Activated CD8-positive, alpha-beta memory T cell treated with anti-CD3 and anti-CD28 coated beads for 24 hours (primary cell): Measurements from ENCODE around the gene ARHGEF11.

Source experiments
- DNase-seq: peaks from one replicate; pipeline ENCODE4 v3.0.0-alpha.2; 2020

Gene ARHGEF11

DNA sequence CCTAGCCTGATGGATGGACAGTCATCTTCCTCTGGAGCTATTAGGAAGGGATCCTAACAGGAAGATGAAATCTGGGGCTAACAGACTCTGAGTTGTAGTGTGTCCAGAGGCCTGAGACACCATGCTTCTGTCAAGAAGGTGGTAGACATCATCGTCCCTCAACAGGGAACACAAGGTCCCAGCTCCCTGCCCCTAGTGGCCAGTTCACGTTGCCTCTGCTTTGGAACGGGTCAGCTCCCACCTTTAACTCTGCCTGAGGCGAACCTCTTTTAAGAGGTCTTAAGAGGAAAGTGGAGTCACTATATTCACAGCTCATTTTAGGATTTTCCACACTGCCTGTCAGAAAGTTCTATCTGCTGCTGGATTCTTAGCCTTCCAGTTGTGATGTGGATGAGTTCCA is 96.8 kb downstream of the ARHGEF11 start:
- no peak for DNase-seq

- DNase-seq, result no peak
Measured at GRCh38 chr1:156947818-156948525, 97.6 kb downstream of the ARHGEF11 start.

GRCh38 chr1:156947127-156947526 is 98.4 kb downstream of the ARHGEF11 start:
- DNase-seq, result no peak

DNA sequence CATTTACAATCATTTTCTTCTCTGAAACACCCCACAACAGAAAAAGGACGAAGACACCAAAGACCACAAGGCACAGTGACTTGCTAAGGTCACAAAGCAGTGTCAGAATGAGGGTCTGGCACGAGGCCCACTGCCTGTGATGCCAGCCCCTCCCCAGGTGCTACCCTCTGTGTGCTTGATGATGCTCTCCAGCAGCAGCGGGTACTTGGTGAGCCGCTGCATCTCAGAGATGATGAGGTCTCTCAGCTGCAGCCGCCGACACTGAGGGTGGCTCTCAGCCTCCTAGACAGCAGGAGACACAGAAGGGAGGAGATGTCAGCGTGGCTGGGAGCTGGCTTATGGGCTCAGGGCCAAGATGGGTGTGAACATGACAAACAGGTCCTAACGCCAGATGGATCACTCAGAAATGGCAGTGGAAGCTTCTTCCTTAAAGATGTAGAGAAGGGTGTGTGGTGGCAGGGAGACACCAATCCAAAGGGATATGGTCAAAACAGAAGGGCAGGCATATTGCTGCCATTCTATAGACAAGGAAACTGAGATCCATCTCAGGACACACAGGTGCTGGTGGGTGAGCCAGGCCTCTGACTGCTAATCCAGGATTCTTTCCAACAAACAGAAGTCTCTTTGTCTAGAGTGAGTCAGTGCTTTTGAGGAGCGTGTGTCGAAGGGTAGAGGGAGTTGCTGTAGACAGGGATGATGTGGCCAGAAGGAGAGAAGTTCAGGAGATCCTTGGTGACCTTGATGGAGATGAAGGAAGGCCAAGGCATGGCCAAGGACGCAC is 99.5 kb downstream of the ARHGEF11 start:
- no peak for DNase-seq

- DNase-seq, result no peak
Measured at GRCh38 chr1:156944848-156945247, 100.7 kb downstream of the ARHGEF11 start.

GRCh38 chr1:156944268-156944667 is 101.3 kb downstream of the ARHGEF11 start:
- DNase-seq, result no peak

GRCh38 chr1:156943756-156944155 is 101.8 kb downstream of the ARHGEF11 start:
- DNase-seq, result no peak

- DNase-seq, result no peak
Measured at GRCh38 chr1:156942576-156942975, 103.0 kb downstream of the ARHGEF11 start.

DNA sequence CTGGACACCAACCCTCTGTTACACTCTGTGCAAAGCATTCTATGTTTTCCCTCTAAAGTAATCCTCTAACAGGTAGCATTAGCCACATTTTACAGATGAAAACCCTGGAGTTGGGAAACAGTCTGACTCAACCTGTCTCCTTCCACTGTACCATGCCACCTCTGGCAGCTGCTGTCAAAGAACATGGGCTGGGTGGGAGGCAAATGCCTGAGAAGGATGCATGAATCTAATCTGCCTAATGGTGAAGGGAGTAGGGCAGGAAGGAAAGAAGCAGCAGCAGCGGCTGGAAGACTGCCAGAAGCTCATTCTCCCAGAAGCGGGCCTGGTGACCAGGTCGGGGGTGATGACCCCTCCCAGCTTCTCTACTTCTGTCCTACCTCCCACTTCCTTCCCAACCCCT is 103.4 kb downstream of the ARHGEF11 start:
- DNase-seq, result no peak

GRCh38 chr1:156941675-156942074 is 103.9 kb downstream of the ARHGEF11 start:
- DNase-seq, result no peak

GRCh38 chr1:156939786-156940334 is 105.7 kb downstream of the ARHGEF11 start:
- no peak for DNase-seq

GRCh38 chr1:156938813-156939212 is 106.7 kb downstream of the ARHGEF11 start:
- DNase-seq, result no peak

GRCh38 chr1:156937883-156938282 is 107.7 kb downstream of the ARHGEF11 start:
- DNase-seq, result no peak

DNA sequence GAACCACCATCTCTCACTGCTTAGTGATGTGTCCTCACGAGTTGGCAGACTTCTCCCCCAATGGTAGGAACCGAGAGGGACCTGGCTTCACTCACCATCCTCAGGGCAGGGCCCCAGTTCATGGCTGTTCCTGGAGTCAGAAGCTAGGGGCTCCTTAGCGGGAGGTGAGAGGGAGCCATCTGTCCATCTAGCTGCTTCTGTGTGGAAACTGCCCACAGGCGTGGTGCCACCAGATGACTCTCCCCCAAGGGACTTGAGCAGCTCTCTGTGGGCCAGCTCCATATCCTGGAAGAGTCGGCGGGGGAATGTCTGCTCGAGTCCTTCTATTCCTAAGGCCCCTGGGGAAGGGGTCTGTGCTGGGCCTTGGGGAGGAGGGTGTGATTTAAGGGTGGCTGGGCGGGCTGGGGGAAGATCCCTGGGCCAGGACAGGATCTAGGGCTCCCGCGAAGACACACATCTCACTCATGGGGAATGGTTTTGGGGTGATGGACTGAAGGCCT is 108.8 kb downstream of the ARHGEF11 start:
- DNase-seq, result no peak

GRCh38 chr1:156936191-156936590 is 109.4 kb downstream of the ARHGEF11 start:
- DNase-seq, result no peak

- no peak for DNase-seq
Measured at GRCh38 chr1:156935505-156936128, 109.9 kb downstream of the ARHGEF11 start.

DNA sequence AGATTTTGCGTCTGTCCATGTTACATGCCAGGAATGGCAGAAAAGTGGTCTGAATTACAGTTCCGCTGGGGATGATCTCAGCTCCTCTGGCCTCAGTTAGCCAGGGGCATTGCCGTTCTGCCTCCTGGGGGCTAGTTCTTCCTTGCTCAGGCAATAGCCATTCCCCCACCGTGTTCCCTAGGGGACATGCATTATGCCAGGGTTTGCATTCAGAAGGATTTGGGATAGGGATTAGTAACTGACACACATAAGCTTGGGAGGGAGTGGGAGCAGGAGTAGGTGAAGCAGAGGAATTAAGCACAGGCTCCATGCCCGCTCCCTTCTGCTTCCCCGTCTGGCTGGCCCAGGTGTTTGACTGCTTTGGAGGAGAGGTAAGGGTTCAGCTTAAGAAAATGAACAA is 112.4 kb downstream of the ARHGEF11 start:
- no peak for DNase-seq

- DNase-seq, result no peak
Measured at GRCh38 chr1:156931974-156932710, 113.4 kb downstream of the ARHGEF11 start.

DNA sequence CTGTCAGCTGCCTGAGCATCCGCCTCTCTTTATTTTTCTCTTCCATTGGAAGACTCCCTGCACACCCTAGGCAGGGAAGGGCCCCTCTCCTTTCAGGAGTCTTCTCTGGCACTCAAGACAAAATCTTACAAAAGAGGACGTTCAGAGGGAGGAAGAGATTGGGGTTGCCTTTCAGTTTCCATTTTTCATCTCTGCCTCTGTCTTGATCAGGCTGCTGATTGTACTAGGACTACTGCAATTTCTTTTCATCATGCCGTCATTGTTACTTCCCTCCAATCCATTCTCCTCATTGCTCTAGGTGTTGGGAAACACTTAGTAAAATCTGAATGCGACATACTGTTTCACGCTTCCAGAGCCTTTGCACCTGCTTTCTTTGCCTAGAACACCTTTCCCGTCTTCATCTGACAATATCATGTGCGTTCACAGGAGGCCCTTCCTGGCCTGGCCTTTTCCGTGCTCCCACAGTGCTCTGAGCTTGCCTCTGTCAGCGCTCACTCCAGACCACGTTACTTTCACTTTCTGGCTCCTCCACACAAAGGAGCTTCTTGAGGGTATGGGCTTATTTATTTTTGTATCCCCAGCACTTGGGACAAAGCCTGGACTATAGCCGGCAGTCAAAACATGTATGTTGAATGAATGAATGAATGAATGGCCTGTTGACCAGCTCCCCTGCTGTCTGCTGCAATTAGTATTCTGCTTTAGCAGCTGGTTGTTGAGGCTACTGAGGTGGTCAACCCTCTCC is 114.2 kb downstream of the ARHGEF11 start:
- DNase-seq, result no peak

GRCh38 chr1:156930483-156930882 is 115.1 kb downstream of the ARHGEF11 start:
- DNase-seq, result no peak

DNA sequence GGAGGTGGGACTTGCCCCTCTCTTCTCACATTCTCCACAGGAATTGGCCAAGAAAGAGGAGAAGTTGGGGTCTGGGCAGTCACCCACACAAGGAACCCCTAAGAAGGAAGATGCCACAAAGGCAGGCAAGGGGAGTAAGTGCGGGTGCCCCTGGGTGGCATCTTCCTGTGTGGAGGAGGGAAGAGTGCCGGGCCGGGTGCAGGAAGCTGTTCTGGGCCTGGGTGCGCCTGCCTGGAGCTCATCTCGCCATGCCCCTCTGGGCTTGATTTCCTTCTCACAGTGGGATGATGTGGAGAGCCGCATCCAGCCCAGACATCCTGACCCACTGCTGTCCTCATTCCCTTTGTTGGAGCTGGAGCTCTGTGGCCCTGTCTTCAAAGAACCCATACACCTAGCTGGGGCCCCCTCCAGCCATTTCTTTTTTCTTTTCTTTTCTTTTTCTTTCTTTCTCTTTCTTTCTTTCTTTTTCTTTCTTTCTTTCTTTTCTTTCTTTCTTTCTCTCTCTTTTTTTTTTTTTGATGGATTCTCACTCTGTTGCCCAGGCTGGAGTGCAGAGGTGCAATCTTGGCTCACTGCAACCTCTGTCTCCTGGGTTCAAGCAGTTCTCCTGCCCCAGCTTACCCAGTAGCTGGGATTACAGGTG is 115.8 kb downstream of the ARHGEF11 start:
- no peak for DNase-seq
